Measurements from ENCODE around the gene MRPL10. TPM values are rescaled to one million over a fixed set of nuclear protein-coding genes. Genes with fewer than 3 reads are reported as not detected.

Gene MRPL10
- total RNA-seq, 4 donors from 2014 or later: 14.7 to 44.1 (median 27.7) TPM

DNA sequence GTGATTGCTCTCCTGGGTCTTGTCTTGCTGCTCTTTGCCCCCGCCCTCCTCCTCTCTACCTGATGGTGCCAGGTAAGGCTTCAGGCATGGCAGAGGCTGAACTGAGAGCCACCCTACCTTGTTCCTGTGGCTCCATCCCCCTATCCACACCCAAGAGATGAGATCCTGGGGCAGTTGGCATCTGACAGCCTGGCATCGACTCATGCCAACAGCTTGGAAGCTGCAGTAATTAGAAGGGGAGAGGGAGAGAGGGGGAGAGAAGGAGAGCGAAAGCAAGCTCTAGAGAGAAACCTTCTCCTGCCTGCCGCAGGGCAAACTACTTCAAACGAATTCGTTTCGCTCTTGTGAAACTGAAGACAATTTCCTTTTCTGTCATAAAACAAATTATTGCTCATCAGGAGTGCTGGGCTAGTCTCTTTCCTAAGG, 33.5 kb upstream of the MRPL10 start:
- Histone ChIP-seq H3K27me3 (peaks cover 0 to 4% of the 10 kb centered on the region in 2 donors), H3K27ac (no peak overlapping the region)
- DNase-seq: no peak

DNA sequence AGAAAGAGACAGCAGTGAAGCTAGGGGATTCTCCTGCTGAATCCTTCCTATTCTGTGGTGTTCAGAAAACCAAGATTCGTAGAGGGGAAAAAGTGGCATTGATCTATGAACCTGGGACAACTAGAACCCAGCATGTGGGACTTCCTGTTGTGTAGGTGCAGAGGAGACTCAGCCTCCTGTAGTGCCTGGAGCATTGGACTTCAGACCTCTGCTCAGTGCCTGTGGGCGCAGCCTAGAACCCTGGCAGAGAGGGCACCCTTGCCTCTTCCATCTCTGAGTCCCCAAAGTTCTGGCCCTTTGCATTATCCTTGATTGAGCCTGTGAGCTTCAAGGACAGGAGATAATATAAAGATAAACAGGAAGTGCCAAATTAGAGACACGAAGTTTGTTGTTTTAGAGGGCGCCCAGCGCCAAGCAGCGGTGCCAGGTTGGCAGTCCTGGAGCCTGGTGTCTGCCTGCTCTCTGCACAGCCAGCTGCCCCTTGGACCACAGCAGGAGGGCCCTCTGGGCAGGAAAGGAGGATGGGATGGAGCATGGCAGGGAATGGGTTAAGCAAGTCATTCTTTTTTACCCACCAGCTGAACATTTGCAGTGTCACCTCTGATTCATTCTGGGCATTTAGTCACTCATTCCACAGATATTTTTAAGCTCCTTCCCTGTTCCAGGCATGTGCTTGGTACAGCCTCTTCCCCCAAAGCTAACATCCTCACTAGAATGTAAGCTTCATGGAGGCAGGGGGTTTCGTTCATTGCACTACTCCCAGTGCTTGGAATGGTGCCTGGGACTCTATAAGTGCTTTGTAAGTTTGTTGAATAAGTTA, 31.5 kb upstream of the MRPL10 start:
- no peaks in the 10 kb centered on the region for H3K4me1 ChIP-seq
- no peak for TF ChIP-seq POLR2A (IDR thresholded peaks at IDR 0.05)
- TF ChIP-seq, protein P1, sequence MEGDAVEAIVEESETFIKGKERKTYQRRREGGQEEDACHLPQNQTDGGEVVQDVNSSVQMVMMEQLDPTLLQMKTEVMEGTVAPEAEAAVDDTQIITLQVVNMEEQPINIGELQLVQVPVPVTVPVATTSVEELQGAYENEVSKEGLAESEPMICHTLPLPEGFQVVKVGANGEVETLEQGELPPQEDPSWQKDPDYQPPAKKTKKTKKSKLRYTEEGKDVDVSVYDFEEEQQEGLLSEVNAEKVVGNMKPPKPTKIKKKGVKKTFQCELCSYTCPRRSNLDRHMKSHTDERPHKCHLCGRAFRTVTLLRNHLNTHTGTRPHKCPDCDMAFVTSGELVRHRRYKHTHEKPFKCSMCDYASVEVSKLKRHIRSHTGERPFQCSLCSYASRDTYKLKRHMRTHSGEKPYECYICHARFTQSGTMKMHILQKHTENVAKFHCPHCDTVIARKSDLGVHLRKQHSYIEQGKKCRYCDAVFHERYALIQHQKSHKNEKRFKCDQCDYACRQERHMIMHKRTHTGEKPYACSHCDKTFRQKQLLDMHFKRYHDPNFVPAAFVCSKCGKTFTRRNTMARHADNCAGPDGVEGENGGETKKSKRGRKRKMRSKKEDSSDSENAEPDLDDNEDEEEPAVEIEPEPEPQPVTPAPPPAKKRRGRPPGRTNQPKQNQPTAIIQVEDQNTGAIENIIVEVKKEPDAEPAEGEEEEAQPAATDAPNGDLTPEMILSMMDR (IDR thresholded peaks at IDR 0.05): no peak
- no peaks in the 10 kb centered on the region for H3K36me3 ChIP-seq
- H3K27ac ChIP-seq: no peak overlapping the region
- no peaks in the 10 kb centered on the region for H3K9me3 ChIP-seq
- peaks cover 0 to 4% of the 10 kb centered on the region in 2 donors for H3K27me3 ChIP-seq
- intact Hi-C loops (cut with DNase I; ENCODE audit: low total_unique reads): no loop called here
- H3K4me3 ChIP-seq: no peak overlapping the region
- DNase-seq: no peak

More for the DNA sequence above, 33.5 kb upstream of the MRPL10 start:
- no peaks in the 10 kb centered on the region for H3K4me1 ChIP-seq
- TF ChIP-seq POLR2A (IDR thresholded peaks at IDR 0.05): no peak
- TF ChIP-seq, protein P1 (IDR thresholded peaks at IDR 0.05): no peak
- intact Hi-C loops (cut with DNase I; ENCODE audit: low total_unique reads): no loop called here
- H3K9me3 ChIP-seq: no peaks in the 10 kb centered on the region
- H3K36me3 ChIP-seq: no peaks in the 10 kb centered on the region
- no peak overlapping the region for H3K4me3 ChIP-seq

DNA sequence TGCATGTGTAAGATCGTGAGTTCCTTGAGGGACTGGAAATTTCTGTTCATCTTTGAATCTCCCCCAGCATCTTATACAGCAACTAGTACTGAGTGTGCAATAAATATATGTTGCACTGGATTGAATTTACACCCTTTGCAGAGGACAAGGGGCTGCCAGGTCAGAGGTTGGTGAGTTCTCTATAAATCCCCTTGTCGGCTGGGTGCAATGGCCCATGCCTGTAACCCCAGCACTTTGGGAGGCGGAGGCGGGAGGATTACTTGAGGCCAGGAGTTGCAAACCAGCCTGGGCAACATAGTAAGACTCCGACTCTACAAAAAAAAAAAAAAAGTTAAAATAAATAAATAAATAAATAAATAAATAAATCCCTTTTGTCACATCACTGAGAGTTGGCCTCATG, 29.0 kb upstream of the MRPL10 start:
- no peaks in the 10 kb centered on the region for H3K9me3 ChIP-seq
- H3K27me3 ChIP-seq: peaks cover 0 to 8% of the 10 kb centered on the region in 2 donors
- DNase-seq: no peak
- TF ChIP-seq POLR2A (IDR thresholded peaks at IDR 0.05): no peak
- TF ChIP-seq, protein P1 (IDR thresholded peaks at IDR 0.05): no peak
- H3K4me1 ChIP-seq: no peaks in the 10 kb centered on the region
- no peak overlapping the region for H3K4me3 ChIP-seq
- H3K36me3 ChIP-seq: no peaks in the 10 kb centered on the region
- H3K27ac ChIP-seq: no peak overlapping the region
- intact Hi-C loops (cut with DNase I; ENCODE audit: low total_unique reads): no loop called here

DNA sequence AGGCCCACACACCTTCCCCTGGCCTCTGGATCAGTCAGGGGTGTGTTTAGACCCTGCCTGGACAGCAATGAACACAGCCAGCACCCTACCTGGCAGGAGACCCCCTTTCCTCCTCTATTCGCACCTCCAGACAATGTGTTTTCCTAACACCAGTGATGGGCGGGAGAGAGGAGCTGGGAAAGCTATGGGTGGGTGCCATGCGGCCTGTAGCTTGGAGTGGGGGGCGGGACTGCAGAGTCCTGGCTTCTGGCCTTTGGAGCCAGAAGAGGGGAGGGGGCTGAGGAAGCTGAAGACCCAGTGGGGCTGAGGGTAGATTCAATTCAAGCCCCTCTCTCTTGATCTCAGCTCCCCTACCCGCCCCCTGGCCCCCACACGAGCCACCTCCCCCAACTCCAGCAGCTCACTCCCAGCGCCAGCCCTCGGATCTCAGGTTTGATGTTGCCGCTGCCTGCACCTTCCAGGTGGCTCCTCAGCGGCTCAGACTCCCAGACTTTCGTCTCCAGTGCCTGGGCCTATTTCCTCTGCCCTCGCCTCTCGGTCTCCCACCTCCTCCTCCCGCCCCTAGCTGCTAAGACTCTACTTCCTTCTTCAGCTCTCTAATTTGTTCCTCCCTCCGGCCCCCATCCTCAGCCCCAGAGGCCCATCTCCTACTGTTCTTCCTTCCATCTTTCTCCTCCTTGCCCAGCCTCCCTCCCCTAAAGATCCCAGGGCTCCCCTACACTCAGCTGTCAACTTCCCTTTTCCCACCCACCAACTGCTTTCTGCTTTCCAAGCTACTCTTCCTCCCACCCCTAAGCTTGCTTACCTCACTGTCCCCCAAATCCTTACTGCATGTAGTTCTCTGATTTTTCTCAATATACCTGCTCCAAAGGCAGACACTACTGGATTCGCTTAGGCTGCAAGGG, 26.5 kb upstream of the MRPL10 start:
- intact Hi-C loops (cut with DNase I; ENCODE audit: low total_unique reads): no loop called here
- Histone ChIP-seq H3K27ac (no peak overlapping the region), H3K27me3 (peaks cover 7 to 33% of the 10 kb centered on the region in 2 donors), H3K9me3 (no peaks in the 10 kb centered on the region), H3K4me3 (no peak overlapping the region), H3K4me1 (no peaks in the 10 kb centered on the region), H3K36me3 (no peaks in the 10 kb centered on the region)
- TF ChIP-seq, protein P1 (IDR thresholded peaks at IDR 0.05): no peak
- no peak for TF ChIP-seq POLR2A (IDR thresholded peaks at IDR 0.05)
- DNase-seq: no peak
